HL-60/S4 (cell line): Measurements from ENCODE around the gene METTL16.
"Not testable (repeated sequence)": the region's sequence is repeated elsewhere in the genome, so short reads cannot be mapped to it uniquely, and the experiment has no call there.

Experiments used
- in situ Hi-C: fragments of 300-500 bp; cut with MboI; formaldehyde crosslinking; loops from 2 replicates; pipeline ENCODE4 v1.14.3; 2022; ENCODE audit warnings: low sequenced_read_pairs

The METTL16 gene

DNA sequence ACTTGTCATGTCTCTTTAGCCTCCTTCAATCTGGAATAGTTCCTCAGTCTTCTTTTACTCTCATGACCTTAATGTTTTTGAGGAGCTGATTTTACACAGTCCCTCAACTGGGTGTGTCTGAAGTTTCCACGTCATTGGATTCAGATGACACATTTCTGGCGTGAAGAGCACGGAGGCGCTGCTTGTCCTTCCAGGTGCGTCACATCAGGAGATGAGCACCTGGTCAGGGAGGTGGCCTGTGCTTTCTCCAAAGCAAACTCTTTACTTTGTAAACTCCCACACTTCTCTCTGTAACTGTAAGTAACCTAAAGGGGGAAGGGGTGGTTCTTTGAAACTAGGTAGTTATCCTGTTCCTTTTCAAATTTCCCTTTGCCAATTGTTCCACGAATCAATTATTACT lies 58.4 kb downstream of the METTL16 start:
- in situ Hi-C loops: no loop called here

DNA sequence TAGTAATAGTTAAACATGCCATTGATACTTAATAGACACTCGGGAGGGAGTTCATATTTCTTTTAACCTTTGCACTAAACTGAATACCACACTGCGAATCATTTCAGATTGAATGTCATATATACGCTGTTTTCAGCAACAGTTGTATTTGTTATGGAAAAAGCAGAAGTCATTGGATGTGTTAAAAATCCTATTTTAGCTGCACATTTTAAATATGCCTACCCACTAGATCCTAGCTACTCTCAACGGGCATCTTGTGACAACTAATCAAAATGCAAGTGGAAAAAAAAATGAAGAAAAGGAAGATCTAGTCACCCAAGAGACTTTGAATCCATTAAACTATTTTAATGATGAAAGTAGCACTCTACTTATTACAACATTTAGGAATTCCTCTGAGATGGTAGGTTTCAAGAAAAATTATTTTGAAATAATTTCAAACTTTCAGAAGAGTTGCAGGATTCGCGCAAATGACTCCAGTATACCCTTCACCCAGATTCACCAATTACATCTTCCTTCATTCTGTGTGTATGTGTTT lies 59.4 kb downstream of the METTL16 start:
- in situ Hi-C loops: no loop called here

DNA sequence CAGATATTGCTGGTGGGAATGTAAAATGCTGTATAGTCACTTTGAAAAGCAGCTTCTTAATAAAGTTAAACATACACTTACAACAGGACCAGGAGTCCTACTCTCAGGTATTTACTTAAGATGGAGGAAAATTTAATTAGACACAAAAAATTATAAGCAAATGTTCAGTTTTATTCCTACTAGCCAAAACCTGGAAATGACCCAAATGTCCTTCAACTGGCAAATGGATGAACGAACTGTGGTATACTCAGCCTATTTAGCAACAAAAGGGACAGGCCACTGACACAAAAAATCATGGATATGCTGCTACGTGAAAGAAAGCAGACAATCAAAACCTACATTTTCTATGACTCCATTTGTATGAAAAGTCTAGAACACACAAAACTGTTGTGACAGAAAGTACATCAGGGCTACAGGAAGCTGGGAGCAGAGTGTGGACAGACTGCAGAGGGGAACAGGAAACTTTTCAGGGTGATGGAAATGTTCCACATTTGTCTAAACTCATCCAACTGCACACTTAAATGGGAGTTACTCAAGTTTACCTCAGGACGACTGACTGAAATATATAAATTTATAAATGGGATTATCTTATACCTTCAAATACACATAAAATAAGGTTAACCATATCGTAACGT lies 61.6 kb downstream of the METTL16 start:
- in situ Hi-C loops: no loop called here

DNA sequence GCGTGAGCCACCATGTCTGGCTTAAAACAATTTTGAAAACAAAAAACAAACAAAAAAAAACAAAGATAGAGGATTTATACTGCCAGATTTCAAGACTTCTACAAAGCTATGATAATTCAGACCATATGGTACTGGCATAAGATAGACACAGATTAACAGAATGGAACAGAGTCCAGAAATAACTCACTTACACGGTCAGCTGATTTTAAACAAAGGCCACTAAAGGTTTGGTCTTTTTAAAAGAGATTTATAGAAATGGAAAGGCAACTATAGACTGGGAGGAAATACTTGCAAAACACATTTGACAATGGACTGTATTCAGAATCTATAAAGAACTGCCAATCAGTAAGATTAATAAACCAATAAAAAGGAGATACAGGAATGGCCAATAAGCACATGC lies 62.2 kb downstream of the METTL16 start:
- in situ Hi-C loops: no loop called here

DNA sequence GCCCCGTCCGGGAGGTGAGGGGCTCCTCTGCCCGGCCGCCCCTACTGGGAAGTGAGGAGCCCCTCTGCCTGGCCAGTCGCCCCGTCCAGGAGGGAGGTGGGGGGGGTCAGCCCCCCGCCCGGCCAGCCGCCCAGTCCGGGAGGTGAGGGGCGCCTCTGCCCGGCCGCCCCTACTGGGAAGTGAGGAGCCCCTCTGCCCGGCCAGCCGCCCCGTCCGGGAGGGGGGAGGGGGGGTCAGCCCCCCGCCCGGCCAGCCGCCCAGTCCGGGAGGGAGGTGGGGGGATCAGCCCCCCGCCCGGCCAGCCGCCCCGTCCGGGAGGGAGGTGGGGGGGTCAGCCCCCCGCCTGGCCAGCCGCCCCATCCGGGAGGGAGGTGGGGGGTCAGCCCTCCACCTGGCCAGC lies 64.2 kb downstream of the METTL16 start:
- in situ Hi-C loops: not testable (repeated sequence)

DNA sequence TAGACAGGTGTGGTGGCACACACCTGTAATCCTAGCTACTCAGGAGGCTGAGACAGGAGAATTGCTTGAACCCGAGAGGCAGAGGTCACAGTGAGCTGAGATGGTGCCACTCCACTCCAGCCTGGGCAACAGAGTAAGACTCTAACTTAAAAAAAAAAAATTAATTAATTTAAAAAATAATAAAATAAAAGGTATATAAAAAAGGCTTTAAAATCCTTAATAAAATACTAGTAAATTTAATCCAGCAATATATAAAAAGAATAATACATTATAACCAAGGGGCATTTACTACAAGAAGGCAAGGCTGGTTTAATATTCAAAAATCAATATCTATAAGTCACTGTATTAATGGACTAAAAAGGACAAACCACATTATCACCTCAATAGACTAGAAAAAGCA lies 66.0 kb downstream of the METTL16 start:
- in situ Hi-C loops: no loop called here

DNA sequence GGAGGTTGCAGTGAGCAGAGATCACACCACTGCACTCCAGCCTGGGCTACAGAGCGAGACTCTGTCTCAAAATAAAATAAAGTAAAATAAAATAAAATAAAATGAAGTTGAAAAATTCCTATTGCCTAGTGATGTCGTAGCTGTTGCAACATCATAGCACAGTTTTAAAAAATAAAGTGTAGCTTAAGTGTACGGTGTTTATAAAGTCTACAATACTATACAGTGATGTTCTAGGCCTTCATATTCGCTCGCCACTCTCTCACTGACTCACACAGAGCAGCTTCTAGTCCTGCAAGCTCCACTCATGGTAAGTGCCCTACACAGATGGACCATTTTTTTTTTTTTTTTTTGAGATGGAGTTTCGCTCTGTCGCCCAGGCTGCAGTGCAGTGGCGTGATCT lies 67.3 kb downstream of the METTL16 start:
- in situ Hi-C loops: no loop called here

DNA sequence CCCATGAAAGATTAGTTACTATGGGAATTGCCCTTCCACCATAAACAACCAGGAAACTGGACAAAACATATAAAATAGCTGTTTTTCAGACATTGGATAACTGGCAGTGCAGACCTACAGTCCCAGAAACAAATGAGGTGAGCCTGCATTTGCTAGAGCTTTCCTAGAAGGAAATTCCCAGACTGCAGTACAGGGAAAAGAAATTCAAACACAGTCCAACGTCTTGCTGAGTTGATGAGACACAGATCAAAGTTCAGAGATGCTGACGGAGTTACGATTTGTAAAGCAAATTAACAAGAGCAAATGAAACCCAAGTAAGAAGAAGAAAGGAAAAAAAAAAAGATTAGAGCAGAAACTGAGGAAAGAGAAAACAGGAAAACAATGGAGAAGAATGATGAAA lies 69.5 kb downstream of the METTL16 start:
- in situ Hi-C loops: no loop called here

DNA sequence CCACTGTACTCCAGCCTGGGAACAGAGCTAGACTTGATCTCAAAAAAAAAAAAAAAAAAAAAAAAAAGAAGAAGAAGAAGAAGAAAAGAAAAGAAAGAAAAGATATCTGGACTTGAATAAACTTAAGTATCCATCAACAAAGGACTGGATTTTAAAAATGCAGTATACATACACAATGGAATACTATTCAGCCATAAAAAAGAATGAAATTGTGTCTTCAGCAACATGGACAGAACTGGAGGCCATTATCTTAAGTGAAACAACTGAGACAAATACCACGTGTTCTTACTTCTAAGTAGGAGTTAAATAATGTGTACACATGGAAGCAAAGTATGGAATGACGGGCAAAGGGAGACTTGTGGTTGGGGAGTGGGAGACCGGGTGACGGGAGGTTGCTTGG lies 70.8 kb downstream of the METTL16 start:
- in situ Hi-C loops: no loop called here

DNA sequence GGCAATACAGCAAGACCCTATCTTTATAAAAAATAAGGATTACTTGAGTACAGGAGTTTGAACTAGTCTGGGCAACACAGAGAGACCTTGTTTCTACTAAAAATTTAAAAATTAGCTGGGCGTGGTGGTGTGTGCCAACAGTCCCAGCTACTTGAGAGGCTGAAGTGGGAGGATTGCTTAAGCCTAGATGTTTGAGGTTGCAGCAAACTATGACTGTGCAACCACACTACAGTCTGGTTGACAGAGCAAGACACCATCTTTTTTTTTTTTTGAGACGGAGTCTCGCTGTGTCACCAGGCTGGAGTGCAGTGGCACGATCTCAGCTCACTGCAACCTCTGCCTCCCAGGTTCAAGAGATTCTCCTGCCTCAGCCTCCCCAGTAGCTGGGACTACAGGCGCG lies 71.7 kb downstream of the METTL16 start:
- in situ Hi-C loops: not testable (repeated sequence)

DNA sequence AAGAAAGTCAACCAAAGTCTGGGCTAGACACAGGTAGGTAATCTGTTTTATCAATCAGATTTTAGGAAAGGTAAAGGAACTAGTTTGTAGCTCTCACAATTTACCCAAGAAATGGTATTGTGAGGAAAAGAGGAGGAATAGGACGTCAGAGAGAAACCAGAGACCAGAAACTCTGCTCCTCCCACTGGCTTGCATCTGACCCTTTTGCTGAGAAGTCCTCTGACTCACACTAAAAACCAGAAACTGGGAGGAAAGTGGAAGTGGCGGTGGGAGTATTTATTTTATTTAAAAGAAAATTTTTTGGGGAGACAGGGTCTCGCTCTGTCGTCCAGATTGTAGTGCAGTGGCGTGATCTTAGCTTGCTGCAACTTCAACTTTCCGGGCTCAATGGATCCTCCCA lies 72.9 kb downstream of the METTL16 start:
- in situ Hi-C loops: no loop called here

DNA sequence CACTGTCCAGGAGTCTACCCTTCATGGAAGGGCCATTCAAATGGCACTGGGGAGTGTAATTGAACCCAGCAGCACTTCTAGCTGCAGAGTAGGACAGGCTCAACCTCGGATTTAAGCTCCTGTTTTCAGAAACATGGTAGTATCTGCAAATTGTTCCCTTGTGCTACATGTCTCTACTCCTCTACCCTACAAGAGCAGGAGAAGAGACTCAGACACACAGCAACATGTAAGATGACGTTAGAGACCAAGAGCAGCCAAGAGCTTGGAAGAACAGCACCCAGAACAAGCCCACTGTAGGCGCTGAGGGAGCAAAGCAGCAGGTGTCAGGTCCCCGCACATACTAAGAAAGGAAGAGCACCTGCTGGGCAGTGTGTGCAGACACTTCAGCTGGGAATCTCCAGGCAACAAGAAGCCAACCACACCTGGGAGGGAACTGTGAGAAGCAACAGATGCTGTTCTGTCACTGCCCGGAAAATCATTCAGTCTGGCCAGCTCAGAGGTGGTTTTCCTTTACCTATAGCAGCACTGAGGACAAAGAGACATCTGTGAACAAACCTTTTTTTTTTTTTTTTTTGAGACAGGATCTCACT lies 75.3 kb downstream of the METTL16 start:
- in situ Hi-C loops: no loop called here

DNA sequence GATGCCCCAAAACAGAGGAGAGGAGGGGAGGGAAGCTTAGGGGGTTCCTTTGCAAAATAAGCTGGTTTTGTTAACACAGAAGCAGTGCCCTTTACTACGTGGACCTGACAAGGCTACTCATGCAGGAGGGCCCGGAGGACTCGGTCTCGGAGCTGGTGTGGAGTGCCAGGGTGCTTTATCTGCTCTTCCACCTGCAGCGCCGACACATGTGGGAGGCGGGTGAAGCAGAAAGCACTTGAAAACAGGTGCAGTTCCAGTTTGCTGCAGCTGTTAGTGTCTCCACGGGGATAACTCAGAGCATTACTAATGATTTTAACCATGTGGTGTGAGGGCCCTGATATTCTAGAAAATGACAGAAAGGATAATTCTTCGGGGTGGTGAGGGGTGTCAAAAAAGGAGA lies 75.8 kb downstream of the METTL16 start:
- in situ Hi-C loops: no loop called here

DNA sequence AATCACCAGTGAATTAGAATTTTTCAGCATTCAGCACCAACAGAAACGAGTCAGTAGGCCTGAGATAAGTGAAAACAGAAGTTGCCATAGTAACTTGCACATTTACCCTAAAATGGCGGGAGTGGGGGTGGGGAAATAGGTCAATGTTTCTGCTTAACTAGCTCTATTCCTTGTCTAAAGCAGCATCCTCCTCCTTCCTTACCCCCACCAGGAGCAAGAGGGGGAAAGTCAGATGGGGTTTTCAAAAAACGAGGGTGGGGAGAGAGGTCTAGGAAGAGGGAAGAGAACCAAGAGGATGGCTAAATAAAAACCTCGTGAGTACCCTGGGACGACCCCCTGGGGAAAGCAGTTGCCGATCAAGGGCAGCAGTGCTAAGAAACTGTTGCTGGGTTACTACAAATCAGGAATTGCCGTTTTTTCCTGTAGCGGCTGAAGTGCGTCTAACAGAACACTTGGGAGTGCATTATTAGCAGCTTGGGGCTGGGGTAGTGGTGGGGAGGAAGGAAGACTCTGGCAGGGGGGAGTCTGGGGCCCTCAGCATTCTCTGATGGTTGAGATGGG lies 76.4 kb downstream of the METTL16 start:
- in situ Hi-C loops: no loop called here

DNA sequence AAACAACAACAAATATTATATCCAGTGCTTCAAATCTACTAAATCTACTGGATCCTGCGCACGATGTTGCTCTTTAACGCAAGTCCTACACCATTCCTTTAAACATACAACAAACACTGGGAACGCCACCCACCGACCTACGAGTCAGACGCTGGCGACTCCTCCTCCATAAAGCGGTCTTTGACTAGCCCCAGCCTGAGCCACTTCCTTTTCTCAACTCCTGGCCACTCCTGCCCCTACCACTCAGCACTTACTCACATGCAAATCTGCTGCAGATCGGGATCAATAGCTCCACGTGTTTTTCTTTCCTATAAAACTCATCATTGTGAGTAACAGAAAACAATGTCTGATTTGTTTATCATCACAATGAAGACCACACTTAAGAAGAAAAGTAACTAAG lies 78.0 kb downstream of the METTL16 start:
- in situ Hi-C loops: no loop called here

DNA sequence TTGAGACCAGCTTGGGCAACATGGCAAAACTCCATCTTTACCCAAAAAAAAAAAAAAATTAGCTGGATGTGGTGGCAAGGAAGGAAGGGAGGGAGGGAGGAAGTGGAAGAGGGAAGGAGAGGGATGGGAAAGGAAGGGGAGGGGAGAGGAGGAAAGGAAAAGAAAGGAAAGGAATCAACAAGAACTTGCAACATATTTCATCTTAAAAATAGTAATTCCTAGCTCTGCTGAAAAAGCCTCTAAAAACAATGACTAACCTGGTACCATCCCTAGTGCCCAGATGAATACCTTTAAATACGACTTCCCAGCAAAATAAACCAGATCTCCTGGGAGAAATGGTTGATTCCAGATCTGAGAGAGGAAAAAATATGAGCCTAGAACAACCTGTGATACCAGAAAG lies 83.8 kb downstream of the METTL16 start:
- in situ Hi-C loops: no loop called here

DNA sequence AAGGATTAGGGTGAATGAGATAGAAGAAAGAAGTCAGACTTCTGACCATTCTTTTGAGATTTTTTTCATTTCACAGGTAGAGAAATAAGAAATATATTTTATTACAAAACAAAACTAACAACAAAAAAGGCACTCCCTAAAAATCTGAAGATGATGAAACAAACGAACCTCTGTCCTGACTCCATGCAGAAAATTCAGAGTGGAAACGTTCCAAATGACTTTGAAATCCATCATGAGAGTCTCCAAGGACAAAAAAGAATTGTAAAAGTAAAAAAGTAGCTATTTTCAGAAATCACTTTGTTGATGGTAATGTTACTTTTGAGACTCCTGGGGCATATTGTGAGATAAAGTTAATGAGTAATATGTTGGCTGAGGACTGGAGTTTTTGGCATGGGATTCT lies 84.5 kb downstream of the METTL16 start:
- in situ Hi-C loops: no loop called here

DNA sequence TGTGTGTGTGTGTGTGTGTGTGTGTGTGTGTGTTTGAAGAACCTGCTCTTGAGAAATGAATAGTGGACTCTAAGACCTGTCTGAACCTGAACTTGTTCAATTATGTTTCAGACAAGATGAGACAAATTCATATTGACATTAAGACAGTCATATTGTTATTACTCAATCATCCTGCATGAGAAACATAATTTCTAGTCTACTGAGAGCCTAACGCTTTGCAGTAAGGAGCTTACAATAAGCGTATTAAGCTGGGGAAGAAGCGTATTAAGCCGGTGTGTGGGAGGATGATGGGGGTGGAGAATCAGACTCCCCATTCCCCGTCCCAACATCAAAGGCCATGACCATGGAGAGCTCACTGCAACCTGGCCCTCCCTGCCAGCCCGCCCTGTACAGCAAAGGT lies 88.4 kb downstream of the METTL16 start:
- in situ Hi-C loops: loop anchor here (5.0 kb wide), 1 partner anchor 46 kb away; no protein-coding TSS in a partner anchor

DNA sequence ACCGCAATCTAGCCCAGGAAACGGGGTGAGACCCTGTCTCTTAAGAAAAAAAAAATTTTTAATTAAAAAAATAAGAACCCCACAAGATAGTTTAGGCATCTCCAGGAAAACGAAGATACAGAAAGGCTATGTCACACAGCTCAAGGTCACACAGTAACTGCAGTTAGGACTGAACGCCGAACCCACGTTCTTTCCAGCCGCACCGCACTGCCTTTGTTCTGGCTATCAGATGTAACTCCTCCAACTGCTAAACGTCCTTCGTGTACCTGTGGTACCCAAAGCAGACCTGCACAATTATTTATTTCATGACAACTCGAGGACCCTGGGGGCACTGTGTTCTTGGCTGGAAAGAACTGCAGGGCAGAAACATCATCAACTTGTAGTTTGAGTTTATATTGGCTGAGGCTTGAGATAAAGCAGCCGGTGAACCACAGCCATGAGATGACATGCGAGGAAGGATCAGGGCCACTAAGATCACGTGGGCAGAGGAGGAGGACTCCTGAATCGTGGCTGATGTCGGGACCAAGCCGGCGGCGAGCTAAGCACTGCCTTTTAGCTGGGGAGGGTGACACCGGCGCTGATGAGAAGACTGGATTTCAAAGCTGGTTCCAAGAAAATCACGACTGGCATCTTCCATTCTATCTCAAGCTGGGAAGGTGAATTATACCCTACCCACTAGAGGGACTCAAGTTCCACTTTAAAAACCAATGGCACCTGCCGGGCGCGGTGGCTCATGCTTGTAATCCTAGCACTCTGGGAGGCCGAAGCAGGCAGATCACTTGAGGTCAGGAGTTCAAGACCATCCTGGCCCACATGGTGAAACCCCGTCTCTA lies 90.2 kb downstream of the METTL16 start:
- in situ Hi-C loops: loop anchor here (5.0 kb wide), 1 partner anchor 44 kb away; no protein-coding TSS in a partner anchor

DNA sequence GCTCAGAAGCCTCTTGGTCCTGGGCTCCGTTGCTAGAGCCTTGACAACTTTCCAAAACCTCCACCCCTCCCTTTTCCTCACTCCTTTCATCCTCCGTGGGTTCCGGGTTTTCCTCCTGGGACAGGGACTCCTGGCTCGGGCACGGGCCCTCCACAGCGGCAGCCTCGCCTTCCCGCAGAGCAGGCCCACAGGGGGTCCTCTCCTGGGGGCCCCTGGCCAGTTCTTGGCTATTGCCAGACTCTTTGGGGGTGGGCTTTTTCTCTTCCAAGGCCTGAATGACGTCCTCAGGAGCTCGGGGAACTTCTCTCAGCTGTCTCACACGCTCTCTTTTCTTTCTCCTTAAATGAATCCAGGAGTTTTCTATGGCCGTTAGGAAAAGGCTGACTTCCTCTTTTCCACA lies 91.5 kb downstream of the METTL16 start:
- in situ Hi-C loops: loop anchor here (5.0 kb wide), 1 partner anchor 43 kb away; no protein-coding TSS in a partner anchor

DNA sequence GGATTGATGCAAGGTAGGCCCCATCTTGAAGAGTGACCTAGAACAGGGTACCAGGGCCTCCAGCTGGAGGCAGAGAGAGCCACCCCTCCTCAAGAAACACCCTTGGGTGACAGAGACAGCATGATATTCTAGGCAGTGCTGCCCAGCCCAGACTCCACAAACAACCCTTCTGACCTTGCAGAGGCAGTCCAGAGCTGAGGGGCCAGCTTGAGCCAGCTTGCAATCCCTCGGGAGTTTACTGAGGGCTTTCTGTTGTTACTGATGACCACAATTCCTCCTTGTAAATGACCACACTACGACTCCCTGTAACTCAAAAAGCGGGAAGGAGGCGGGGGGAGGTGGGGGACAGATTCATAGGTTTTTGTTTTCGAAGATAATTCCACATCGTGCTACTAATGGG lies 92.2 kb downstream of the METTL16 start:
- in situ Hi-C loops: no loop called here
